SK-N-SH treated with all-trans-retinoic acid at 6 μM for 48 hours (cell line): ENCODE measurements around the gene SDK2.

Experiments used
- ATAC-seq: fragments of 200-7000 bp; cut with Tn5 transposase; 3 replicates; pipeline ENCODE4 v1.9.1; 2020; ENCODE audit warnings: mild to moderate bottlenecking, moderate library complexity
- ARNTL ChIP-seq: fragments of 450-650 bp; formaldehyde crosslinking; IDR thresholded peaks from 2 replicates; pipeline ENCODE4 v1.5.0; 2020; ENCODE audit warnings: low read depth, mild to moderate bottlenecking, moderate library complexity, borderline replicate concordance
- BACH2 ChIP-seq: fragments of 250-450 bp; sonication (Bioruptor Pico); IDR thresholded peaks from 2 replicates; pipeline ENCODE4 v1.9.0; 2021; ENCODE audit warnings: mild to moderate bottlenecking, borderline replicate concordance
- CREB5 ChIP-seq: fragments of 250-450 bp; sonication (Bioruptor Pico); IDR thresholded peaks from 2 replicates; pipeline ENCODE4 v1.5.1; 2020; ENCODE audit warnings: low read depth, mild to moderate bottlenecking, moderate library complexity
- CSDC2 ChIP-seq: fragments of 250-450 bp; sonication (Bioruptor Pico); IDR thresholded peaks from 2 replicates; pipeline ENCODE4 v1.5.0; 2020; ENCODE audit warnings: mild to moderate bottlenecking, moderate library complexity
- ESRRG ChIP-seq: fragments of 250-450 bp; sonication (Bioruptor Pico); IDR thresholded peaks from 2 replicates; pipeline ENCODE4 v1.6.1; 2021; ENCODE audit warnings: mild to moderate bottlenecking
- GLIS3 ChIP-seq: fragments of 250-450 bp; sonication (Bioruptor Pico); IDR thresholded peaks from 2 replicates; pipeline ENCODE4 v1.5.0; 2020; ENCODE audit warnings: mild to moderate bottlenecking, moderate library complexity
- ISL1 ChIP-seq: fragments of 250-450 bp; sonication (Bioruptor Pico); IDR thresholded peaks from 2 replicates; pipeline ENCODE4 v2.1.2; 2022; ENCODE audit warnings: mild to moderate bottlenecking, moderate library complexity
- PATZ1 ChIP-seq: fragments of 250-450 bp; sonication (Bioruptor Pico); IDR thresholded peaks from 2 replicates; pipeline ENCODE4 v1.8.0; 2020; ENCODE audit warnings: mild to moderate bottlenecking, moderate library complexity, borderline replicate concordance
- POU6F1 ChIP-seq: fragments of 250-450 bp; sonication (Bioruptor Pico); IDR thresholded peaks from 2 replicates; pipeline ENCODE4 v1.8.0; 2021; ENCODE audit warnings: low read depth, mild to moderate bottlenecking, moderate library complexity, borderline replicate concordance
- PPARA ChIP-seq: fragments of 250-450 bp; sonication (Bioruptor Pico); IDR thresholded peaks from 2 replicates; pipeline ENCODE4 v1.5.0; 2020; ENCODE audit warnings: mild to moderate bottlenecking, borderline replicate concordance
- SNAI2 ChIP-seq: fragments of 250-450 bp; sonication (Bioruptor Pico); IDR thresholded peaks from 2 replicates; pipeline ENCODE4 v1.5.0; 2020; ENCODE audit warnings: mild to moderate bottlenecking, moderate library complexity
- TCF4 ChIP-seq: fragments of 250-450 bp; sonication (Bioruptor Pico); IDR thresholded peaks from 2 replicates; pipeline ENCODE4 v1.8.0; 2021; ENCODE audit warnings: mild to moderate bottlenecking, moderate library complexity, borderline replicate concordance
- TOX ChIP-seq: fragments of 250-450 bp; sonication (Bioruptor Pico); IDR thresholded peaks from 2 replicates; pipeline ENCODE4 v1.8.0; 2021; ENCODE audit warnings: mild to moderate bottlenecking, moderate library complexity, borderline replicate concordance
- TSHZ2 ChIP-seq: fragments of 250-450 bp; sonication (Bioruptor Pico); IDR thresholded peaks from 2 replicates; pipeline ENCODE4 v1.5.0; 2020; ENCODE audit warnings: mild to moderate bottlenecking, moderate library complexity
- ZC3H10 ChIP-seq: fragments of 250-450 bp; sonication (Bioruptor Pico); IDR thresholded peaks from 2 replicates; pipeline ENCODE4 v1.5.1; 2021; ENCODE audit warnings: mild to moderate bottlenecking, moderate library complexity
- ZFP3 ChIP-seq: fragments of 250-450 bp; sonication (Bioruptor Pico); IDR thresholded peaks from 2 replicates; pipeline ENCODE4 v1.5.0; 2020; ENCODE audit warnings: mild to moderate bottlenecking, moderate library complexity
- ZFP30 ChIP-seq: fragments of 450-650 bp; formaldehyde crosslinking; IDR thresholded peaks from 2 replicates; pipeline ENCODE4 v1.5.0; 2022; ENCODE audit warnings: mild to moderate bottlenecking, moderate library complexity
- ZNF565 ChIP-seq: fragments of 450-650 bp; formaldehyde crosslinking; conservative IDR thresholded peaks from 2 replicates; pipeline ENCODE4 v1.5.0; 2020; ENCODE audit warnings: low read depth, mild to moderate bottlenecking, moderate library complexity
- ZNF70 ChIP-seq: fragments of 450-650 bp; formaldehyde crosslinking; IDR thresholded peaks from 2 replicates; pipeline ENCODE4 v1.5.0; 2020; ENCODE audit warnings: mild to moderate bottlenecking, moderate library complexity
- ZNF8 ChIP-seq: fragments of 450-650 bp; formaldehyde crosslinking; IDR thresholded peaks from 2 replicates; pipeline ENCODE4 v1.5.0; 2020; ENCODE audit warnings: mild to moderate bottlenecking, moderate library complexity
- TF ChIP-seq, protein P1 (sequence below): fragments of 250-450 bp; sonication (Bioruptor Pico); IDR thresholded peaks from 2 replicates; pipeline ENCODE4 v1.5.1; 2021; ENCODE audit warnings: mild to moderate bottlenecking, moderate library complexity

SDK2 gene

DNA sequence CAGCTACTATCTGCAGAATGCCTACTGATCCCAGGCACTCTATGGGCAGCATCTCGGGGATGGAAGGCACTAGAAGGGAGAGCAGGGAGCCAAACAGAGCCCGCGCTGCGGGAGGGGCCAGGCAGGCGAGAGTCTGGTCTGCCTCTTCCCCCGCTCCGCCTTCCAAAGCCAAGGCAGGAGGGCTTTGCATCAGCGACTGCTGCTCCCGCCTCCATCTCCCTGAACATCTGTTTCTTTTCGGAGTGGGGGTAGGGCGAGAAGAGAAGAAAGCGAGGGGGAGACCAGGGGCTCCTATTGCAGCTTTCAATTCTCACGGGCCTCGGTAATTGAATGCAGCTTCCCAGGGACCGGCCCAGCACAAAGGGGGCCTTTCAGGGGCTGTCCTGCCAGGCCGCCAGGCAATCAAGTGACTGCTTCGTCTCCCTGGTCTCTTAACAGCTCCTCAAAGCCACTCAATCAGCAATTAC lies 301.0 kb downstream of the SDK2 start:
- no peak for TF ChIP-seq ZC3H10 (CRISPR knock-in tag)
- TF ChIP-seq ZFP30 = peak; percentile 47; the same call in 1 of the 2 replicates
- no peak for TF ChIP-seq CREB5 (CRISPR knock-in tag)
- TF ChIP-seq PATZ1 = peak; percentile 91; the same call in 1 of the 2 replicates
- TF ChIP-seq POU6F1 = no peak
- no peak for TF ChIP-seq ESRRG (CRISPR knock-in tag)
- no peak for TF ChIP-seq PPARA (CRISPR knock-in tag)
- TF ChIP-seq ZNF8 = no peak
- no peak for TF ChIP-seq GLIS3
- no peak for TF ChIP-seq ISL1 (CRISPR knock-in tag)
- TF ChIP-seq, protein P1, sequence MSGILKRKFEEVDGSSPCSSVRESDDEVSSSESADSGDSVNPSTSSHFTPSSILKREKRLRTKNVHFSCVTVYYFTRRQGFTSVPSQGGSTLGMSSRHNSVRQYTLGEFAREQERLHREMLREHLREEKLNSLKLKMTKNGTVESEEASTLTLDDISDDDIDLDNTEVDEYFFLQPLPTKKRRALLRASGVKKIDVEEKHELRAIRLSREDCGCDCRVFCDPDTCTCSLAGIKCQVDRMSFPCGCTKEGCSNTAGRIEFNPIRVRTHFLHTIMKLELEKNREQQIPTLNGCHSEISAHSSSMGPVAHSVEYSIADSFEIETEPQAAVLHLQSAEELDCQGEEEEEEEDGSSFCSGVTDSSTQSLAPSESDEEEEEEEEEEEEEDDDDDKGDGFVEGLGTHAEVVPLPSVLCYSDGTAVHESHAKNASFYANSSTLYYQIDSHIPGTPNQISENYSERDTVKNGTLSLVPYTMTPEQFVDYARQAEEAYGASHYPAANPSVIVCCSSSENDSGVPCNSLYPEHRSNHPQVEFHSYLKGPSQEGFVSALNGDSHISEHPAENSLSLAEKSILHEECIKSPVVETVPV (CRISPR knock-in tag) = 0 out of 2 replicates have a peak, but pooled peaks have one; percentile 21
- no peak for TF ChIP-seq SNAI2 (CRISPR knock-in tag)
- TF ChIP-seq TOX (CRISPR knock-in tag) = no peak
- no peak for TF ChIP-seq ARNTL (CRISPR knock-in tag)
- 0 out of 2 replicates have a peak, but pooled peaks have one; percentile 6 for TF ChIP-seq ZFP3 (CRISPR knock-in tag)
- TF ChIP-seq TSHZ2 (CRISPR knock-in tag) = peak; percentile 41; the same call in 1 of the 2 replicates
- TF ChIP-seq ZNF70 (CRISPR knock-in tag) = no peak
- TF ChIP-seq BACH2 = no peak
- no peak for TF ChIP-seq CSDC2
- peak; percentile 87 for TF ChIP-seq TCF4 (CRISPR knock-in tag)
- TF ChIP-seq ZNF565 = no peak; the same call in 1 of the 2 replicates
- ATAC-seq = peak; percentile 86

DNA sequence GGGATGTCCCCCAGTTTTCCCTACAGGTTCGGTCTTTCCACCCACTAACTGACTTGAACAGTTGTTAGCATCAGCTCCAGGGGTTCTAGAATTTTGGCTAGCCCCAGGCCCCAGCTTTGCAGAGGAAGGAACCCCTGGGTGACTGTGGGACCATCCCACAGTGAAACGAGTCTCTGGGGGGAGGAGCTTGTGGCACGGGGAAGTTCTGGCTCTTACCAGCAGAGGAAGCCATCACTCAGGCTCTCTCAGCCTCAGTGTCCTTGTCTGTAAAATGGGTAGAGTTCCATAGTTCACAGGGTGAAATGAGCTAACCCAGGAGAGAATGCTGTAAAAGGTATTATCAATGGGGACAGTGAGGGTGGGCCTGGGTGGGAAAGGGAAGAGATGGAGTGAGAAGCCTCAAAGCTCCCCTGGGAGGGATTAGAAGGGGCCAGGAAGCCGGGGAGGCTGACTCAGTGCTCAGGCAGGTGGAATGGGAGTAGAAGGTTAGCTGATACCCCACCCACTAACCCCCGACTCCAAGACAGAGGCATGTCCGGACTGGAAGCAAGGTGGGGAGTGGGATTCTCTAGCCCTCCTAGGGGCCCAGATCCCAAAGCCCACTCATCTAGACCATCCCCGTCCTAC lies 301.6 kb downstream of the SDK2 start:
- peak; percentile 33 for ATAC-seq
- no peak; the same call in 1 of the 2 replicates for TF ChIP-seq CSDC2
- TF ChIP-seq TOX (CRISPR knock-in tag) = no peak
- 0 out of 2 replicates have a peak, but pooled peaks have one; percentile 11 for TF ChIP-seq ISL1 (CRISPR knock-in tag)
- TF ChIP-seq ZNF565 = no peak
- no peak for TF ChIP-seq ARNTL (CRISPR knock-in tag)
- TF ChIP-seq CREB5 (CRISPR knock-in tag) = no peak
- TF ChIP-seq TCF4 (CRISPR knock-in tag) = no peak
- 0 out of 2 replicates have a peak, but pooled peaks have one; percentile 5 for TF ChIP-seq ZFP3 (CRISPR knock-in tag)
- TF ChIP-seq ESRRG (CRISPR knock-in tag) = no peak
- TF ChIP-seq TSHZ2 (CRISPR knock-in tag) = no peak
- TF ChIP-seq POU6F1 = no peak
